Glomerular endothelial cell (primary cell): ENCODE data around the gene TCEANC2. TPM values are rescaled to one million over a fixed set of nuclear protein-coding genes. Genes with fewer than 3 reads are reported as not detected.
"Not testable (repeated sequence)": the region's sequence is repeated elsewhere in the genome, so short reads cannot be mapped to it uniquely, and the experiment has no call there.

Source experiments
- DNase-seq: peaks from one replicate; pipeline ENCODE4 v3.0.0-alpha.2; 2011; ENCODE audit warnings: low read depth, low spot score; ENCODE audit errors: extremely low read depth
- total RNA-seq: library from RNA; depleted of rRNA; stranded (reverse); fragments of >200 nt; gene quantifications from 2 replicates; pipeline ENCODE4 v1.2.3, GENCODE V29; 2015

The TCEANC2 gene
- total RNA-seq = 3.1 and 3.7 TPM in 2 replicates

DNA sequence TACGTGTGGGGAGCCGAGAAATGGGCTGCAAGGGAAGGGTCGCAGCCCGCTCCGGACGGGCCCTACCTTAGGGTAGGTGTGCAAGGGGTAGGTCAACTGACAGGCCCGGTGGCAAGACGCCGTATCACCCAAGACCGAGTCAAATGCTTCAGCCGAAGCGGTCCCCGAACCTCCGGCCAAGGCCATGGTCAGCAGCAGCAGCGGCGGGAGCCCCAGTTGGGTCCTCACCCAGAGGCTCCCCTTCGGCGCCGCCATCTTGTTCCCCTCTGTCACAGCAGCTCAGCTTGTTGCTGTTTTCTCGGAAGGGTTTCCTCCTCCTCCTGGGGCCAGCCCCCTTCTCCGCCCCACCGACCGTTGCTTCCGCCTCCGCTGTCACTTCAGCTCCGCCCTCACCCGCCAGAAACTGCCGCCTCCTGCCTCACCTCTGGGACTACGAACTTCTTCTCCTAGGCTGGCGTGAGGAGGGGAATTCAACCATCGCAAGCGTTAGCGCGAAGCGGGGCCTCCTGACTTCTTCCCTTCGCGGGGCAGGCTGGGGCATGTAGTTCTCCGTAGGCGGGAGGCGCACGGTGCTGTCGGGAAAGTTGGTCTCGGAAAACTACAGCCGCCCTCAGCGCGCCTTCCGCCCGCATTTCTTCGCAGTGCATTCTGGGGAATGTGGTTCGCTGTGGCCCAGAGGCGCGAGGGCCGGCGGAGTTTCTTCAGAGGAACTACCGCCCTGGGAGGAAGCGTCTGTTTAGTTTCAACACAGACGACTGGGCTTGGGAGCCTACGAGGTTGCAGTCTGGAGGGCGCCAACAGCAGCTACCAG, at the start of gene TCEANC2, which contains the start of gene TMEM59:
TSS of gene TCEANC2 (plus strand) at position 675 of the 811 bp plus-strand sequence. CDS start 815 bp downstream, outside the sequence.
TSS of gene TMEM59 (minus strand) at position 271 of the 811 bp plus-strand sequence. CDS start at position 255, 16 bp downstream.
- DNase-seq = peak; percentile 91

DNA sequence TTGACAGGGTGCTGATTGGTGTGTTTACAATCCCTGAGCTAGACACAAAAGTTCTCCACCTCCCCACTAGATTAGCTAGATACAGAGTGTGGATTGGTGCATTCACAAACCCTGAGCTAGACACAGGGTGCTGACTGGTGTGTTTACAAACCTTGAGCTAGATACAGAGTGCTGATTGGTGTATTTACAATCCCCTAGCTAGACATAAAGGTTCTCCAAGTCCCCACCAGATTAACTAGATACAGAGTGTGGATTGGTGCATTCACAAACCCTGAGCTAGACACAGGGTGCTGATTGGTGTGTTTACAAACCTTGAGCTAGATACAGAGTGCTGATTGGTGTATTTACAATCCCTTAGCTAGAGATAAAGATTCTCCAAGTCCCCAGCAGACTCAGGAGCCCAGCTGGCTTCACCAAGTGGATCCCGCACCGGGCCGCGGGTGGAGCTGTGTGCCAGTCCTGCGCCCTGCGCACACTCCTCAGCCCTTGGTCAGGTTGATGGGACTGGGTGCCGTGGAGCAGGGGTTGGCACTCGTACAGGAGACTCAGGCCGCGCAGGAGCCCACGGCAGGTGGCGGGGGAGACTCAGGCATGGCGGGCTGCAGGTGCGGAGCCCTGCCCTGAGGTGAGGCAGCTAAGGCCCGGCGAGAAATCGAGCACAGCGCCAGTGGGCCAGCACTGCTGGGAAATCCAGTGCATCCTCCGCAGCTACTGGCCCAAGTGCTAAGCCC, 49.5 kb upstream of the TCEANC2 start:
- DNase-seq = not testable (repeated sequence)

DNA sequence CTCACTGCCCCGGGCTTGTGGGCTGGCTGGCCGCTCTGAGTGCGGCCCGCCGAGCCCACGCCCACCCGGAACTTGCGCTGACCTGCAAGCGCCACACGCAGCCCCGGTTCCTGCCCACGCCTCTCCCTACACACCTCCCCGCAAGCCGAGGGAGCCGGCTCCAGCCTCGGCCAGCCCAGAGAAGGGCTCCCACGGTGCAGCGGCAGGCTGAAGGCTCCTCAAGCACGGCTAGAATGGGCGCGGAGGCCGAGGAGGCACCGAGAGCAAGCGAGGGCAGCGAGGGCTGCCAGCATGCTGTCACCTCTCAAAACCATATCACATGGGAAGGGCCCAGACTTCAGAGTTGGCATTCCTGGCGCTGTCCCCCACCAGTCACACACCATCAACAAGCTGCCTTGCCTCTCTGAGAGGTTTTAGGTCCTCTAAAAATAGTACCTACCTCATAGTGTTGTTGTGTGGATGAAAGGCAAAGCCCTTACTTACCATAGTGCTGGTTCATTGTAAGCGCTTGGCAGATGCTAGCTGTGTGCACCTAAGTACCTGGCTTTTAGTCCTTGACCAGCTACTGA, 48.8 kb upstream of the TCEANC2 start:
- DNase-seq = no peak

DNA sequence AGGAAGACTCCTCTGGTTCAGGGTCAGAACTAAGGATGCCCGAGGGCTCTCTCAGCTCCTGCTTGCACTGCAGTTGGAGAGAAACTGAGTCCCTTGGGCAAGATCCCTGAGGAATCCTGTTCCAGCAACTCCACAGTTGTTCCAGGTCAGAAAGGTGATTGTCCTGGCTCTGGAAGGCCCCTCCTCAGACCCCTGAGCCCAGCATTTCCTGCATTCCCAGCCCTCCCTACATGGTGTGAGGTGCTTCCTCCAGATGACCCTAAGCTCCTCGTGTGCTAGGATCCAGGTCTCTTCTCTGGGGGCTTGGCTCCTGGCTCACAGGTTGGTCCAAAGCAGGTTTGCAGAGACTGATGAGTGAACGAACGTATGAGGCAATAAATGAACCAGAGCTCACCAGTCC, 46.9 kb upstream of the TCEANC2 start:
- no peak for DNase-seq

DNA sequence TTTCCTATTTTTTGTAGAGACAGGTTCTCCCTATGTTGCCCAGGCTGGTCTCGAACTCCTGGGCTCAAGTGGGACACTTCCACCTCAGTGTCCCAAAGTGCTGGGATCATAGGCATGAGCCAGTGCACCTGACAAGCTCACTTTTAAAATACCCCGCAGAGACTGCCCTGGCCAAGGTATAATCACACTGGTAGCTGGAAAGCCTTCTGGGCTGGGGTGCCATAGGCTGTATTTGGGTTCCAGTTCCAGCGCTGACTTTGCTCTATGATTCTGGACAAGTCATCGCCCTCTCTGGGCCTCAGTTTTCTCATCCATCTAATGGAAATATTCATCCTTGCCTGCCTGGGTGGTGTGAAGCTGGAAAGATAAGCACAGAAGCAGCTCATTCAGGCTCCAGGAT, 45.8 kb upstream of the TCEANC2 start:
- no peak for DNase-seq

DNA sequence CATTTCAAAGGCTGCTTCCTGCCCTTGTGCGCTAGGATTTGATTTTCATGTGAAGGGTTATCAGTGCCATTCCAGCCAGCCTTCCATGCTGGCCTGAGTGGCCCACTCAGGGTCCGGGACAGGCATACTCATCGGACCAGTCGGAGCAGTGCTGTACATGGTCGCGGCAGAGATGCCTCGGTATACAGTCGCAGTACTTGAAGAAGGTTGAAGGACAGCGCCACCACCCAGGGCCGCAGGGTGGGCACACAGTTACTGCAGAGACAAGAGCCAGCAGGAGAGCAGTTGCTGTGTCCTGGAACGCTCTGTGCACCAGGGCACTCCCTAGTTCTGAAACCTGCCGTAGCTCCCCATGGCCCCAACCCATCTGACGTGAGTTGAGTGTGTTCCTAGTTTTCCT, 44.5 kb upstream of the TCEANC2 start:
- DNase-seq = no peak

DNA sequence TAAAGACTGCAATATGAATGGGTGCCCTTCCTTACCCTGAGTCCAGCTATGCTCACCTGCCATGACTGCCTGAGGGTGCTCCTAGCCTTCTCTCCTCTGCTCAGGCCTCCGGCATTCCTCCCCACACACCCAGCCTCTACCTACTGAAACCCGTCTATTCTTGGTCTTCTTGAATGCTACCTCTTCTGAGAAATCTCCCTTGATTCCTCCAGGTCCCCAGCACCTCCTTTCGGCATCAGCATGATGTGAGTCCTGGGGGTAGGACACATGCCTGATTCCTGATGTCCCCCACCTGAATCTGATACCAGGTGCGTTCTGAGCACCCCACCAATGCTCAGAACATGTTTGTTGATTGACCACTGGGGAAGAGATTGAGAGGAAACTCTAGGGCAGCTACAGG, 44.0 kb upstream of the TCEANC2 start:
- no peak for DNase-seq

DNA sequence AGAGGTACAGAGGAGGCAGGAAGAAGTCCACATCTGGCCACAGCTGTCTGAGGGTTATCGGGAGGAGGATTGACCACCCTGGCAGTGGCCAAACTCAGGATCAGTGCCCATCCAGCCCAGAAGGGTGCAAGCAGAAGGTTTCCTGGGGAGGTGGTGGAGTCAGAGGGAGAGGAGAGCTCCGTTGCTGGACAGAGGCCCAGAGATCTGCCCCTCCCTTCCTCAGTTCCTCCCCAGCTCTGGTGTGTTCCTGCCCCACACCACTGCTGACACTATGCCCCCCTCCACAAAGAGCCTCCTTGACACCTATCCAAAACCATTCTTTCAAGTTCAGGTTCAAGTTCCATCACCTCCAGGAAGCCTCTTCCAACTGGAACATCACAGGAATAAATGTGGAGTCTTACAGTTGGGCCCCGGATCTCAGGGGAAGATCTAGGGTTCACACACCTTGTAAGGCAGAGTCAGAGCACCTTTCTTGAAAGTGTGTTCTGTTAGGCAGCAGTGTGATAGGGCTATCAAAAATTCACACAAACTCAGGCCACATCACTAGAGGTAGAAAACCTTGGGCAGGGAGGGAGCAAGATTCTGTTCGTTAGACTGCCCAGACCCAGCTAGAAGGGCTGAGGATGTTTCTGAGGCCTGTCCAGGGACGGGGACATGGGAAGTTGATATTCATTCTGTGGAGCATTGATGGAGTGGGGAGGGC, 42.8 kb upstream of the TCEANC2 start:
- DNase-seq = no peak

DNA sequence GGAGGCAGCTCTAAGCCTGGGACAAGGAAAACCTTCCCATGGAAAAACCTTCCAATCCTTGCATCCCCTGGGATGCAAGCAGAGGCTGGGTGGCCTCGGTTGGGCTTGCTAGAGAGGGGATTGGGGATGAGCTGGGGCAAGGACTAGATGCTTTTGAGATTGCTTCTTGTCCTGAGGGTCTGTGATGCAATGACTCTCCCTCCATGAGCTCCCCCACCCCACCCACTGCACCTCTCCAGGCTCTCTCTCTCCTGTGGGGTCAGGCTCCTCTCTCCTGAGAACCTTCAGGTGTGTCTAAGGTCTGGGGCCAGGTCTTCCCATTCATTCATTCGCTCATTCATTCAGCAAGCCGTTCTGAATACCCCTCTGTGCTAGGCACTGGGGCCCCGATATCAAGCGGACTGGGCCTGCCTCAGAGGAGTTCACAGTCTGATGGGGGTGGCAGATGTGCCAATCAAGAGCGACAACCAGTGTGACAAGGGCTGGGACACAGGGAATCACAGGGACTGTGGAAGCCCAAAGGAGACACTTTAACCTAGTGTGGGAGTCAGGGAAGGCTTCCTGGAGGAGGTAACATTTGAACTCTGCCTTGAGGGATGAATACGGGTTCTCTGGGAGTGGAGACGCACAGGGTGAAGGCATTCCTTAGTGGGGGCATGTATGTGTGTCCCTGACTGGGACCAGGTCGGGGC, 41.9 kb upstream of the TCEANC2 start:
- DNase-seq = no peak

DNA sequence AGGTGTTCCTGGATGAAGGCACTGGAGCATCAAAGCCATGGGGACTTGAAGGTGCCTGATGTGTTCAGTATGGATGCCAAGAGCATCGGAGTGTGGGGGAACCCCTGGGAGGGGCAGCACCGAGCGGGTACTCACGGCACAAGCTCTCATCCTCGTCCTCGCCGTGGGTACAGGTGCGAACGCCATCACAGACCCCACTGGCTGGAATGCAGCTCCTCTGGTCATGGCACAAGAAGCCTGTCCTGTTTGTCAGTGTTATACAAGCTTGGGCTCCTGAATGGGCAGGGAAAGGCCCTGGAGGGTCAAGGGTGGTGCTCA, 41.4 kb upstream of the TCEANC2 start:
- no peak for DNase-seq

DNA sequence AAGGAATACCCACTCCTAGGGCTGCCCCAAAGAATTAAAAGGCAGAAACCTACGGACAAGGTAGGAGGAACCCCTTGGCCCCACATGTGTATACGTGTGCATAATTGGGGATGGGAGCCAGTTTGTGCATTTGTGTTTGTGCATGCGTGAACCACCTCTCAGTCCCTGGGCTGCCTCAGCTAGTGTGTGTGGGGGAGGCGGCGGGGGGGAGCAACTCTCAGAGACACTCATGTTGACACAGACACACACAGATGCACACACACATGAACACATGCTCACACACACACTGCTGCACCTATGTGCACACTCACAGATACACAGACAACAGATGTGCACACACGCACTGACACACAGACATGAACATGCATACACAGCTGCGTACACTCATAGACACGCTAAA, 40.5 kb upstream of the TCEANC2 start:
- no peak for DNase-seq

DNA sequence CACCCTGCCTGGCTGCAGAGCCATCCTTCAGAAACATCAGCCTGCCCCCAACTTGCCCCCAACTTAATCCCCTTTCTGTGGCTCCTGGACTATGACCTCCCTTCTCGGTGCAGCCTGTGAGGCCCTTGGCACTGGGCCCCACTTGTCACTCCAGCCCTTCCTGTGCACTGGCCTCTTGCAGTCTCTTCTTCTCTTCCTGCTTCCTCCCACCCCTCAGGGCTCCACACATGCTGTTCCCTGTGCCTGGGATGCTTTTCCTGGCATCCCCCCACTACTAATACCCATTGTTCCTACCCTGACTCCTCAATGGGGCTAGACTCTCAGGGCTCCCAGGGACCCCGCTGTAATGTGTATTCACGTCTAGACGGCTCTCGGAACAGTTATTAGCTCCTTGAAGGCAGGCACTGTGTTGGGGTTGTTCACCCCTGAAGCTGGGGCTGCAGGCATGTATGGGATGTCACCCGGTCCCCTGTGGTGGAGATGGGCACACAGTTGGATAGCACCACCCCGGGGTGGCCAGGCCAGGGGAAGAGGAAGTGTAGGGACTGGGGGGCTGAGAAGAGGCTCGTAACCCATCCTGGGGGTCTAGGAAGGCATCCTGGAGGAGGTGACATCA, 39.9 kb upstream of the TCEANC2 start:
- DNase-seq = no peak

DNA sequence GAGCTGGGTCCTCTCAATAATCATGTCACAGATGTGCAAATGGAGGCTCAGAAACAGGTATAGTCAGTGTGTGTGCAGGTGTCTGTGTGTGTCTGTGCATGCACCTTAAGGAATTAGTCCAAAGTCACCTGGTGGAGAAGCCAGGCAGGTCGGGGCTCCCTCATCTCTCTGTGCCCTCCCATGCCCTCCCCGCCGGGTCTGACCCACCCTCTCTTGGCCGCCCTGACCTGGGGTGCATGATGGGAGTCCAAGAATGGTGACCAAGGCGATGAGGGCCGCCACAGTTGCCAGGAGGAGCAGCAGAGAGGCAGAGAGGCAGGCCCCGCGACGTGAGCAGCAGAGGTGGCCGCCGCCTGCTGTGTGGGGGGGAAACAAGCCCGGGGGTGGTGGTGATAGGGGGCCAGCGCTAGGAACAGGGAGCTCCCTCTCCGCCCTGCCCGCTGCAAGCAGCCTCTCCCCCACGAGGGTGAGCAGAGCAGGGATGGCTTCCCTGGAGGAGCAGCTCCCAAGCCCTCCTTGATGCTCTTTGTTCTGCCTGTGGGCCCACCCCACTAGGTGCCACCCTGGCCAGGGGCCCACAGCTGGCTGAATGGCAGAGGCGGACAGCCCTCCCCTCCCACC, 39.3 kb upstream of the TCEANC2 start:
- no peak for DNase-seq

DNA sequence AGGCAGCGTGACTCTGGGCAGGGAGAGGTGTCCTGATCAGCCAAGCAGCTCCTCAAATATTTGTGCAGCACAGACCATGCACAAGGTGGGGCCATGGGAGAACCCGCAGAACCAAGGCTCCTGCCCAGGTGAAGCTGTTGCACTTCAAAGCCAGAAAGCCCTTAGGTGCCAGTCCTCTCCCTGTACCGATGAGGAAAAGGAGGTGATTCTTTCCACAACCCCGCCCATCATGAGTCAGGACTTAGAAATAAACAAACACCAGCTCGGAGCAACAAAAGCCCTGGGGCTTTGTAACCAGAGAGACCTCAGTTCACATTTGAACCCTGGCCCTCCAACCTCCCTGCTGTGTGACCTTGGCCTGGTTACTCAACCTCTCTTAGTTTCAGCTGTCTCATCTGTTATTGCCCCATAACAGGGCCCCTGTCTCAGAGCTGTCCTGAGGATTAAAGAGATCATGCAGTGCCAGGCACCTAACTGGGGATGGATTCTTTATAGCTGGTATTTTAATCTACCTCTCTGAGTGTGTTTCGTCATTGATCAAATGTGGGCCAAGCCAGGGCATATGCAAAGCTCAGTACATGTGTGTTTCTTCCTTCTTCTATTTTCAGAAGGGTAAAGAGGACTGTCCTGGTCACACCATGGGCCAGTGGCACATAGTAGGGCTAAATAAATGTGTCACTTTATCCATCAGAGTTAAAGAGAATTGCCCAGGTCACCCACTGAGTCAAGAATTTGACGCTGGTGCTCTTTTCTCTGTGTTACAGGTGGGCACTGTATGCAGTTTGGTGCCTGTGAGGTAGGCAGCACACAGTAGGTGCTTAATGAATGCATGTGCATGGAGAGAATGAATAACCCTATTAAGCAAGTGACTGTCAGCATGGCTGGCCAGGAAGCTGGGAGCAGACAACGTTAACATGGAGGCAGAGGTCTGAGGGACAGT, 36.8 kb upstream of the TCEANC2 start:
- DNase-seq = no peak

DNA sequence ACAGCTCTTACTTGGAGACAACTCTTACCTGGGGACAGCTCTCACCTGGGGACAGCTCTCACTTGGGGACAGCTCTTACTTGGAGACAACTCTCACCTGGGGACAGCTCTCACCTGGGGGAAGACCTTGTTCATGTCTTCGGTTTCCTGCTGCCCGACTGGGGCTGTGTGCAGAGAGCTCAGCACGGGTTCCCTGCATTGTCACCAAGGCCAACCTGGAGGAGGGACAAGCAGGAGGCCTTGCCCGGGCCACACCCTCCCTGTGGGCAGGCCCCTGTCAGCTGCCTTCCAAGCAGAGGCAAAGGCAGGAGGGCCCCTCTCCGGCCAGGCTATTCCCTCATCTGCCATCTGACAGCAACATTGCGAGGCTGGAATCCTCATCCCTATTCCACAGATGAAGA, 35.4 kb upstream of the TCEANC2 start, which contains the start of gene LDLRAD1:
TSS of gene LDLRAD1 (minus strand) at position 208 of the 400 bp plus-strand sequence. CDS start at position 134, 74 bp downstream.
- no peak for DNase-seq

DNA sequence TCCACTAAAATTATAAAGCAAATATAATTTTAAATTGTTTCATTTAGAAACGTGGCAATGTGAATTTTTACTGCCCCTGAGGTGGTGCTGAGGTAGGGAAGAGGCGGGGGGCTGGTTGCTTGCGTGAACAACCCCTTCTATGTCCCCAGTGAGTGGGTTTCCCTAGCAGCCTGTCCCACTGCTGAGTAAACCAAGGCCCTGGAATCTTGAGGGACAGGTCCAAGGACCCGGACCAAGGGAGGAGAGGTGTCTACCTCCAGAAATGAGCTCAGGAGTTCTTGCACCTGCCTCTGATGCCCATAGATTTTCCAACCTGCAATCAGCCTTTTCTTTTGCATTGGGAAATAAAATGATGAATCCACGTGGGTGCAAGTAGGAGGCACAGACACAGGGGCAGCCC, 34.8 kb upstream of the TCEANC2 start:
- DNase-seq = no peak

DNA sequence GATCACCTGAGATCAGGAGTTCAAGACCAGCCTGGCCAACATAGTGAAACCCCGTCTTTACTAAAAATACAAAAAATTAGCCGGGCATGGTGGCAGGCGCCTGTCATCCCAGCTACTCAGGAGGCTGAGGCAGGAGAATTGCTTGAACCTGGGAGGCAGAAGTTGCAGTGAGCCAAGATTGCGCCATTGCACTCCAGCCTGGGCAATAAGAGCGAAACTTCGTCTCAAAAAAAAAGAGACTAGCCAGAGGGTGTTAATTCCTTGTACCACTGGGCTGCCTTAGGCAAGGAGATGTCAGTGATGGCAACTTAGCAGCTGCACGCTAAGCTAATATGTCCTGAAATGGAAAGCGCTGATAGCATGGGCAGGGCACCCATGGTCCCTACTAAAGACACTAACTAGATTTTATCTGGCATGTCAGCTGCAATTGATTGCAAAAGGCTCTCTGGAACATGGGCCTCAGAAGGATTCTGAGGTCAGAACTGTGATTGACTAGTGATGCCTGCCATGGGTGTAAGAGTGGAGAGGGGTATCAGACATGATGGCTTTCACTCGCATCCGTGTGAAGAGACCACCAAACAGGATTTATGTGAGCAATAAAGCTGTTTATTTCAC, 33.7 kb upstream of the TCEANC2 start:
- DNase-seq = not testable (repeated sequence)

DNA sequence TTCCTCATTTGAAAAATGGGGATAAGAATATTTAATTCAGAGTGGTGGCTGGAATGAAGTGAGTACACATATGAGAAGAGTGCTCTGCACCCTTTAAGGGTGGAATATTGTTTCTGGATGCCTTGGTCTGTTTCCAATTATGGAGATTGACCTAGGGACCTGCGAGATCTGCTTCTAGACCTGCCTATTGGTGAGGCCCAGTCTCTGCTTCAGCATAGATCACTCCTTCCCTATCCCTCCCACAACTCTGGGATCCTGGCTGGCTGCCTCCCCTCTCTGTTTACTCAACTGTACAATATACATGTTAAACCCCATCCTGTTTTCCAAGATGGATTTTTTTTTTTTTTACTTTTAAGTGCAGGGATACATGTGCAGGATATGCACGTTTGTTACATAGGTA, 29.1 kb upstream of the TCEANC2 start:
- no peak for DNase-seq
